ENCODE results near the gene ATIC.

Gene ATIC

DNA sequence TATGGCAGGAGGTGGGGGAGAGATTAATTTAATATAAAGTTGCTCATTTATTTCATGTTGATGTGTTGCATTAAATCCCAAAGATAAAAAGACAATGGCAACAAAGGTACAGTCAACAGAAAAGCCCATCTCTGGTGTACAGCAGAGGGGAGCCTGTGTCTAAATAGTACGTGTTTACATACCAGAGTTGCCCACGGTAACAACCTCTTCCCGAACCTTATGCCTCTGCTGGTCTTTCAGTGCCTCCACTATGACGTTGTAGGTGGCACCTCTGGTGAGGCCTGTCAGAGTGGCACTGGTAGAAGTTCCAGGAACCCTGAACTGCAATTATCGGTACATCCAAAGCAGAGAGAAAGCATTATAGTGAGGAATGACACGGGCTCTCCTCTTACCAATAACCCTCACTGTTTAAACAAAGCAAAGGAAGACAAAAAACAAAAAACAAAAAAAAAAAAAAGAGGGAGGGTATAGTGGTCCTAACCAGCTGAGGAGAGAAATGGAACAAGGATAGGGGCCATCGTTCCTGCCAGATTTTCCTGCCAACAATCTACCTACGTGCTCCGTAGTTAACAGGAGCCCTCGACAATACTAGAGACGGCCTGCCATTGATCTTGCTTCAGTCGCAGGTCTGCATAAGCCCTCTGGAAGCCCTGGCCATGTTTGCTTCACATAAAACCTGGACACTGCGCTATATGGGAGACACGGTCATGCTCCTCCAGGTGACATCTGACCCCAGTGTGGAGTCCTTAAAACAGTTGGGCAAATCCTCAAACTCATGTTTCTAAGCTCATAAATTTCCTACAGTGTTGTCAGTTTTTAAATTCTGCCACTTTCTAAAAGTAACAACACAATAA, 58.5 kb downstream of the ATIC start:
- Histone ChIP-seq H3K27ac (ENCODE audit: extremely low read depth, low read depth, low read length) (no peak overlapping the region), H3K36me3 (ENCODE audit: control insufficient read depth in 2 of 2, insufficient read depth in 1 of 2, low read length in 2 of 2) (peaks cover 44 to 89% of the 10 kb centered on the region in 2 experiments), H3K4me1 (ENCODE audit: control insufficient read depth, insufficient read depth, low read length) (no peaks in the 10 kb centered on the region), H3K9me3 (ENCODE audit: control insufficient read depth, insufficient read depth, low read depth, low read length) (no peaks in the 10 kb centered on the region), H3K4me3 (ENCODE audit: low read depth, low read length) (no peak overlapping the region)
- TF ChIP-seq HOXD13 (CRISPR knock-in tag; IDR thresholded peaks at IDR 0.05; ENCODE audit: borderline replicate concordance), result no peak
- no peak for TF ChIP-seq ZNF830 (tag by site-specific recombination; IDR thresholded peaks at IDR 0.05; ENCODE audit: low read depth)
- TF ChIP-seq ZFP69B (tag by site-specific recombination; IDR thresholded peaks at IDR 0.05), result no peak
- no peak for TF ChIP-seq ZNF202 (tag by site-specific recombination; IDR thresholded peaks at IDR 0.05; ENCODE audit: borderline replicate concordance)
- TF ChIP-seq ZNF274 (IDR thresholded peaks at IDR 0.05; ENCODE audit: low read length), result no peak
- no peak for TF ChIP-seq ZNF274 (tag by site-specific recombination; IDR thresholded peaks at IDR 0.05; ENCODE audit: borderline replicate concordance)
- no peak for TF ChIP-seq ZNF610 (tag by site-specific recombination; IDR thresholded peaks at IDR 0.05; ENCODE audit: borderline replicate concordance)
- no peak for TF ChIP-seq ZNF677 (tag by site-specific recombination; IDR thresholded peaks at IDR 0.05)
- no peak for TF ChIP-seq ZNF596 (tag by site-specific recombination; IDR thresholded peaks at IDR 0.05)
- TF ChIP-seq ZNF529 (tag by site-specific recombination; IDR thresholded peaks at IDR 0.05; ENCODE audit: insufficient replicate concordance), result no peak
- TF ChIP-seq, protein P1, sequence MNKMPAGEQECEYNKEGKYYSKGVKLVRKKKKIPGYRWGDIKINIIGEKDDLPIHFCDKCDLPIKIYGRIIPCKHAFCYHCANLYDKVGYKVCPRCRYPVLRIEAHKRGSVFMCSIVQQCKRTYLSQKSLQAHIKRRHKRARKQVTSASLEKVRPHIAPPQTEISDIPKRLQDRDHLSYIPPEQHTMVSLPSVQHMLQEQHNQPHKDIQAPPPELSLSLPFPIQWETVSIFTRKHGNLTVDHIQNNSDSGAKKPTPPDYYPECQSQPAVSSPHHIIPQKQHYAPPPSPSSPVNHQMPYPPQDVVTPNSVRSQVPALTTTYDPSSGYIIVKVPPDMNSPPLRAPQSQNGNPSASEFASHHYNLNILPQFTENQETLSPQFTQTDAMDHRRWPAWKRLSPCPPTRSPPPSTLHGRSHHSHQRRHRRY (tag by site-specific recombination; IDR thresholded peaks at IDR 0.05), result no peak
- TF ChIP-seq ZNF138 (tag by site-specific recombination; IDR thresholded peaks at IDR 0.05; ENCODE audit: borderline replicate concordance), result no peak
- TF ChIP-seq, protein P2, sequence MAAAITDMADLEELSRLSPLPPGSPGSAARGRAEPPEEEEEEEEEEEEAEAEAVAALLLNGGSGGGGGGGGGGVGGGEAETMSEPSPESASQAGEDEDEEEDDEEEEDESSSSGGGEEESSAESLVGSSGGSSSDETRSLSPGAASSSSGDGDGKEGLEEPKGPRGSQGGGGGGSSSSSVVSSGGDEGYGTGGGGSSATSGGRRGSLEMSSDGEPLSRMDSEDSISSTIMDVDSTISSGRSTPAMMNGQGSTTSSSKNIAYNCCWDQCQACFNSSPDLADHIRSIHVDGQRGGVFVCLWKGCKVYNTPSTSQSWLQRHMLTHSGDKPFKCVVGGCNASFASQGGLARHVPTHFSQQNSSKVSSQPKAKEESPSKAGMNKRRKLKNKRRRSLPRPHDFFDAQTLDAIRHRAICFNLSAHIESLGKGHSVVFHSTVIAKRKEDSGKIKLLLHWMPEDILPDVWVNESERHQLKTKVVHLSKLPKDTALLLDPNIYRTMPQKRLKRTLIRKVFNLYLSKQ (tag by site-specific recombination; IDR thresholded peaks at IDR 0.05; ENCODE audit: borderline replicate concordance), result no peak
- TF ChIP-seq ZNF311 (tag by site-specific recombination; IDR thresholded peaks at IDR 0.05; ENCODE audit: borderline replicate concordance), result no peak
- TF ChIP-seq ZNF350 (tag by site-specific recombination; IDR thresholded peaks at IDR 0.05), result no peak
- TF ChIP-seq ZNF473 (tag by site-specific recombination; IDR thresholded peaks at IDR 0.05), result no peak
- TF ChIP-seq, protein P3, sequence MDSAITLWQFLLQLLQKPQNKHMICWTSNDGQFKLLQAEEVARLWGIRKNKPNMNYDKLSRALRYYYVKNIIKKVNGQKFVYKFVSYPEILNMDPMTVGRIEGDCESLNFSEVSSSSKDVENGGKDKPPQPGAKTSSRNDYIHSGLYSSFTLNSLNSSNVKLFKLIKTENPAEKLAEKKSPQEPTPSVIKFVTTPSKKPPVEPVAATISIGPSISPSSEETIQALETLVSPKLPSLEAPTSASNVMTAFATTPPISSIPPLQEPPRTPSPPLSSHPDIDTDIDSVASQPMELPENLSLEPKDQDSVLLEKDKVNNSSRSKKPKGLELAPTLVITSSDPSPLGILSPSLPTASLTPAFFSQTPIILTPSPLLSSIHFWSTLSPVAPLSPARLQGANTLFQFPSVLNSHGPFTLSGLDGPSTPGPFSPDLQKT (IDR thresholded peaks at IDR 0.05; ENCODE audit: borderline replicate concordance, low read depth, low read length), result no peak
- TF ChIP-seq, protein P4, sequence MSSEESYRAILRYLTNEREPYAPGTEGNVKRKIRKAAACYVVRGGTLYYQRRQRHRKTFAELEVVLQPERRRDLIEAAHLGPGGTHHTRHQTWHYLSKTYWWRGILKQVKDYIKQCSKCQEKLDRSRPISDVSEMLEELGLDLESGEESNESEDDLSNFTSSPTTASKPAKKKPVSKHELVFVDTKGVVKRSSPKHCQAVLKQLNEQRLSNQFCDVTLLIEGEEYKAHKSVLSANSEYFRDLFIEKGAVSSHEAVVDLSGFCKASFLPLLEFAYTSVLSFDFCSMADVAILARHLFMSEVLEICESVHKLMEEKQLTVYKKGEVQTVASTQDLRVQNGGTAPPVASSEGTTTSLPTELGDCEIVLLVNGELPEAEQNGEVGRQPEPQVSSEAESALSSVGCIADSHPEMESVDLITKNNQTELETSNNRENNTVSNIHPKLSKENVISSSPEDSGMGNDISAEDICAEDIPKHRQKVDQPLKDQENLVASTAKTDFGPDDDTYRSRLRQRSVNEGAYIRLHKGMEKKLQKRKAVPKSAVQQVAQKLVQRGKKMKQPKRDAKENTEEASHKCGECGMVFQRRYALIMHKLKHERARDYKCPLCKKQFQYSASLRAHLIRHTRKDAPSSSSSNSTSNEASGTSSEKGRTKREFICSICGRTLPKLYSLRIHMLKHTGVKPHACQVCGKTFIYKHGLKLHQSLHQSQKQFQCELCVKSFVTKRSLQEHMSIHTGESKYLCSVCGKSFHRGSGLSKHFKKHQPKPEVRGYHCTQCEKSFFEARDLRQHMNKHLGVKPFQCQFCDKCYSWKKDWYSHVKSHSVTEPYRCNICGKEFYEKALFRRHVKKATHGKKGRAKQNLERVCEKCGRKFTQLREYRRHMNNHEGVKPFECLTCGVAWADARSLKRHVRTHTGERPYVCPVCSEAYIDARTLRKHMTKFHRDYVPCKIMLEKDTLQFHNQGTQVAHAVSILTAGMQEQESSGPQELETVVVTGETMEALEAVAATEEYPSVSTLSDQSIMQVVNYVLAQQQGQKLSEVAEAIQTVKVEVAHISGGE (tag by site-specific recombination; conservative IDR thresholded peaks at IDR 0.05; ENCODE audit: low read depth), result no peak
- CTCF ChIA-PET, result no interaction called here
- POLR2A ChIA-PET, result no interaction called here
